HG02642 (cell line): ENCODE data around the gene LPIN2.
"Not testable (repeated sequence)": the region's sequence is repeated elsewhere in the genome, so short reads cannot be mapped to it uniquely, and the experiment has no call there.

Source experiments
- ATAC-seq: cut with Tn5 transposase; IDR thresholded peaks from one replicate; pipeline ENCODE4 v1.9.1; 2021; ENCODE audit warnings: mild to moderate bottlenecking; ENCODE audit not compliant: unreplicated experiment, poor library complexity

LPIN2 gene

GRCh38 chr18:3046216-3046808 is 33.4 kb upstream of the LPIN2 start:
- peak; percentile 57 for ATAC-seq

GRCh38 chr18:3044931-3045698 is 32.2 kb upstream of the LPIN2 start:
- ATAC-seq, result no peak

- ATAC-seq, result no peak
Observed at GRCh38 chr18:3042379-3042778, 29.4 kb upstream of the LPIN2 start.

GRCh38 chr18:3041843-3042242 is 28.9 kb upstream of the LPIN2 start:
- no peak for ATAC-seq

- ATAC-seq, result no peak
Observed at GRCh38 chr18:3040881-3041280, 27.9 kb upstream of the LPIN2 start.

GRCh38 chr18:3040173-3040572 is 27.2 kb upstream of the LPIN2 start:
- no peak for ATAC-seq

GRCh38 chr18:3037423-3037915 is 24.5 kb upstream of the LPIN2 start:
- peak; percentile 94 for ATAC-seq

- ATAC-seq, result no peak
Observed at GRCh38 chr18:3036108-3036507, 23.2 kb upstream of the LPIN2 start.

- ATAC-seq, result no peak
Observed at GRCh38 chr18:3035635-3036034, 22.7 kb upstream of the LPIN2 start.

GRCh38 chr18:3032721-3033120 is 19.8 kb upstream of the LPIN2 start:
- ATAC-seq, result no peak

- ATAC-seq, result no peak
Observed at GRCh38 chr18:3029215-3029952, 16.4 kb upstream of the LPIN2 start.

- not testable (repeated sequence) for ATAC-seq
Observed at GRCh38 chr18:3028115-3028514, 15.2 kb upstream of the LPIN2 start.

GRCh38 chr18:3027370-3027891 is 14.5 kb upstream of the LPIN2 start:
- ATAC-seq, result no peak

- no peak for ATAC-seq
Observed at GRCh38 chr18:3025544-3025943, 12.6 kb upstream of the LPIN2 start.

- ATAC-seq, result not testable (repeated sequence)
Observed at GRCh38 chr18:3023603-3024002, 10.7 kb upstream of the LPIN2 start.

- no peak for ATAC-seq
Observed at GRCh38 chr18:3016585-3017297, 3.8 kb upstream of the LPIN2 start.

GRCh38 chr18:3015851-3016250 is 2.9 kb upstream of the LPIN2 start:
- no peak for ATAC-seq

- ATAC-seq, result no peak
Observed at GRCh38 chr18:3015204-3015592, 2.3 kb upstream of the LPIN2 start.

GRCh38 chr18:3014503-3015203 is 1.7 kb upstream of the LPIN2 start:
- ATAC-seq, result no peak
